ENCODE results near the gene AATK. TPM values are rescaled to one million over a fixed set of nuclear protein-coding genes. Genes with fewer than 3 reads are reported as not detected.

The AATK gene
- total and polyA plus RNA-seq, 11 donors: 1.3 to 12.0 (median 9.3) TPM

DNA sequence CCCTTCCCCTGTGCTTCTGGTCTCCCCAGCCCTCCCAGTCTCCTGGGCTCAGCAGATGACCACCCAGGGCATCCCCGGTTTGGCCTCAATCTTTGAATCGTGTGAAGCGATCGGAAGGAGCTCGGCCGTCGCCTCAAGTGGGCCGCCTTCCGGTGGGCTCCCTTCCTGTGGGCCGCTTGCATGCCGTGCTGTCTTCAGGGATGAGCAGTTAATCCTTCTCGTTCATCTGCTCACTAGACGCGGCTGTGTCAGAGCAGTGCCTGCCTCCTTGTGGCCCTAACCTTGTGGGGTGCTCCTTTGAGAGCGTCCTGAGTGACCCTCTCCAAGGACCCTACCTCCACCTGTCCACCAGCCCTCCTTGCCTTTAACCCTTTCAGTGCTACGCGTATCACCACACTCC is 90.7 kb downstream of the AATK start:
- no peaks in the 10 kb centered on the region for H3K27me3 ChIP-seq
- no peaks in the 10 kb centered on the region for H3K9me3 ChIP-seq
- intact Hi-C loops (cut with DNase I): no loop called here
- H3K27ac ChIP-seq: no peak overlapping the region
- TF ChIP-seq, protein P1, sequence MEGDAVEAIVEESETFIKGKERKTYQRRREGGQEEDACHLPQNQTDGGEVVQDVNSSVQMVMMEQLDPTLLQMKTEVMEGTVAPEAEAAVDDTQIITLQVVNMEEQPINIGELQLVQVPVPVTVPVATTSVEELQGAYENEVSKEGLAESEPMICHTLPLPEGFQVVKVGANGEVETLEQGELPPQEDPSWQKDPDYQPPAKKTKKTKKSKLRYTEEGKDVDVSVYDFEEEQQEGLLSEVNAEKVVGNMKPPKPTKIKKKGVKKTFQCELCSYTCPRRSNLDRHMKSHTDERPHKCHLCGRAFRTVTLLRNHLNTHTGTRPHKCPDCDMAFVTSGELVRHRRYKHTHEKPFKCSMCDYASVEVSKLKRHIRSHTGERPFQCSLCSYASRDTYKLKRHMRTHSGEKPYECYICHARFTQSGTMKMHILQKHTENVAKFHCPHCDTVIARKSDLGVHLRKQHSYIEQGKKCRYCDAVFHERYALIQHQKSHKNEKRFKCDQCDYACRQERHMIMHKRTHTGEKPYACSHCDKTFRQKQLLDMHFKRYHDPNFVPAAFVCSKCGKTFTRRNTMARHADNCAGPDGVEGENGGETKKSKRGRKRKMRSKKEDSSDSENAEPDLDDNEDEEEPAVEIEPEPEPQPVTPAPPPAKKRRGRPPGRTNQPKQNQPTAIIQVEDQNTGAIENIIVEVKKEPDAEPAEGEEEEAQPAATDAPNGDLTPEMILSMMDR (IDR thresholded peaks at IDR 0.05): no peak
- peaks cover 0 to 6% (median 0%) of the 10 kb centered on the region in 9 donors for H3K36me3 ChIP-seq
- 85 to 89% (median 86%) methylated on average over 17 of the region's 17 CpGs for WGBS, 4 donors
- H3K4me3 ChIP-seq: no peak overlapping the region
- H3K4me1 ChIP-seq: peaks cover 0 to 3% (median 0%) of the 10 kb centered on the region in 12 donors
- ATAC-seq: no peak
- DNase-seq: no peak

DNA sequence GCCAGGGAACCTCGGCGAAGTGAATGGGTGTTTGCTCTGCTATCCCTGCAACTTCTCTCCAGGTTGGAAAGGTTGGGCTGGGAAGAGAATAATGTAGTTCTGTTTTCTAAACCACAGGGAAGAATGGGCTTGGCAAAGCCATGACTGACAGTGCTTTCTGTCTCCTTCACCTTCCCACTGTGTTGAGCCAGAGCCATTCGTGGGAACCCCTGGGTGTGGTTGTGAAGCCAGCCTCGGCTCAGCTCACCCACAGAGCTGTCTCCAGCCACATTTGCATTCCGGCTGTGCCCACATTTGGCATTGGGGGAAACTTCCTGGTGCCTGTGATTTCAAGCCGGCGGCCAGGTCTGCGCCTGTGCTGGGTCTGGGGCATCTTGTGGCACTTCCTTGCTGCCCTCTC is 91.1 kb downstream of the AATK start:
- H3K4me3 ChIP-seq: no peak overlapping the region
- peaks cover 0 to 3% (median 0%) of the 10 kb centered on the region in 12 donors for H3K4me1 ChIP-seq
- no peaks in the 10 kb centered on the region for H3K9me3 ChIP-seq
- no peak for DNase-seq
- H3K27me3 ChIP-seq: no peaks in the 10 kb centered on the region
- H3K36me3 ChIP-seq: peaks cover 0 to 5% (median 0%) of the 10 kb centered on the region in 9 donors
- ATAC-seq: no peak
- TF ChIP-seq, protein P1 (IDR thresholded peaks at IDR 0.05): no peak
- TF ChIP-seq POLR2A (IDR thresholded peaks at IDR 0.05): no peak
- H3K27ac ChIP-seq: no peak overlapping the region
- 70 to 76% (median 74%) methylated on average over 8 of the region's 8 CpGs for WGBS, 4 donors
- intact Hi-C loops (cut with DNase I): no loop called here

DNA sequence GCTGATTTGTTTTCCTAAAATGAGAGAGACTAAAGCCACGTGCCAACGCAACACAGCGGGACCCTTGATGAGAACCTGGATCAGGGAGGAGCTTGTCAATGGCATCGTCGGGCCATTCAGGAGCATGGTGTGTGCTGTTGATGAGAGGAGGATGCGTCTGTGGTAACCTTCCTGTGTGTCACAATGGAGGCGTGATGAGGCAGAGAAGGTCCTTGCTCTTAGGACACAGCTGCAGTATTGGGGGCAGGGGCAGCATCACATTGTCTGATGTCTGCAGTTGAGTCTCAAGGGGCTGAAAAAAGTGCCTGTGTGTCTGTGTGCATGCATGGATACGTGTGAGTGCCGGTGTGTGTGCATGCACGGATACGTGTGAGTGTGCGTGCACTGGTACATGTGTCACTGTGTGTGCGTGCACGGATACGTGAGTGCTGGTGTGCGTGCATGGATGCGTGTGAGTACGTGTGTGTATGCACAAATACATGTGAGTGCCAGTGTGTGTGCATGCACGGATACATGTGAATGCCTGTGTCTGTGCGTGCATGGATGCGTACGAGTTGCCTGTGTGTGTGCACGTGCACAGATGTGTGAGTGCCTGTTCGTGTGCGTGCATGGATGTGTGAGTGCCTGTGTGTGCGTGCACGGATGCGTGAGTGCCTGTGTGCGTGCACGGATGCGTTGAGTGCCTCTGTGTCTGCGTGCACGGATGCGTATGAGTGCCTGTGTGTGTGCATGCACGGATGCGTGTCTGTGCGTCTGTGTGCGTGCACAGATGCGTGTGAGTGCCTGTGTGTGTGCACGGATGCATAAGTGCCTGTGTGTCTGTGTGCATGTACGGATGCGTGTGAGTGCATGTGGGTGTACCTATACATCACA is 91.8 kb downstream of the AATK start:
- intact Hi-C loops (cut with DNase I): no loop called here
- ATAC-seq: no peak
- Histone ChIP-seq H3K4me1 (peaks cover 0 to 3% (median 0%) of the 10 kb centered on the region in 12 donors), H3K4me3 (no peak overlapping the region), H3K27me3 (no peaks in the 10 kb centered on the region), H3K9me3 (no peaks in the 10 kb centered on the region), H3K36me3 (peaks cover 0 to 5% (median 0%) of the 10 kb centered on the region in 9 donors), H3K27ac (no peak overlapping the region)
- 92 to 93% (median 93%) methylated on average over 42 of the region's 42 CpGs for WGBS, 4 donors
- TF ChIP-seq, protein P1 (IDR thresholded peaks at IDR 0.05): no peak
- no peak for TF ChIP-seq POLR2A (IDR thresholded peaks at IDR 0.05)
- DNase-seq: no peak

DNA sequence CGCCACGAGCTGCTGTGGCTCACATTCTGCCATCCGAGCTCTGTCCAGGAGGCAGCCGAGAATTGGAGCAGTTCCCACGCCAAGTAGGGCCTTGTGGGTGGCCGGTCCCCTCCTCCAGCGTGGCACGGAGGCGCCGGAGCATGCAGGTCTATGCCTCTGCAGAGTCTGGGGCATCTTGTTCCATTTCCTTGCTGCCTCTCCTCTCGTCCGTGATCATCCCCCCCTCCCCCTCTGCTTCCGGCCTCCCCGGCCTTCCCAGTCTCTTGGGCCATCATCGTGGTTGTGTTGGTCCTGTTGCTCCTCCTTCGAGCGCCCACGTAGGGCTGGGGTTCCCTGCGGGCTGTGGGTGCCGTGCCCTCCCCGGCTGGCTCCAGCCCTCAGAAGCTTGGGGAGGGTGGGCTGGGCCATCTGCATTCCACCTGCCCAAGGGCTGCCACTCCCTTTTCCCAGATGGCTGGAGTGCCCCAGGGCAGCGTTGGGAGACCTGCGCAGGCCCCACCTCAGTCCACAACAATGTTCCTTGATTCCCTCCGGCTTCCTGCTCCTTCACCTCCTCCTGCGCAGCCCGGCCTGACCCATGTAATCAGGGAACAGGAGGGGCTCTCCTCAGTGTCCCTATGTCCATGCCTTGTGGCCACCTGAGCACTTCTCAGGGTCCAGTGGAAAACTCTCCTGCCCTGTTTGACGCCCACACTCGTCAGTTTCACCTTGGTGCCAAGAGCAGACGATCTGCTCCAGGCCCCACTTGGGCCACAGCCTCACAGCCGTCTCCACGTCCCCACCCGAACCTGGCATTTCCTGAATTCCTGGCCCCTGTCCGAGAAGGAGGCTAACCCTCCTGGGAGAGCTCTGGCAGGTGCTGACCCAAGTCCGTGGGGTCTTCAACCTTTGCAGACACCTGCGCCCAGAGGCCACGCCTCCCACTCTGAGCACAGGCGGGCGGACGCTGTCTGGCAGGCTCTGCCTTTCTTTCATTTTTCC is 94.0 kb downstream of the AATK start:
- Histone ChIP-seq H3K4me1 (peaks cover 0 to 3% (median 0%) of the 10 kb centered on the region in 12 donors), H3K36me3 (peaks cover 0 to 5% (median 0%) of the 10 kb centered on the region in 9 donors)
- WGBS, 4 donors: 76 to 85% (median 82%) methylated on average over 32 to 39 of the region's 39 CpGs

More for the DNA sequence above, 94.0 kb downstream of the AATK start:
- Histone ChIP-seq H3K27me3 (no peaks in the 10 kb centered on the region), H3K9me3 (no peaks in the 10 kb centered on the region), H3K27ac (no peak overlapping the region), H3K4me3 (no peak overlapping the region)
- DNase-seq (no peak), ATAC-seq (no peak)
- intact Hi-C loops (cut with DNase I): no loop called here
- TF ChIP-seq POLR2A (IDR thresholded peaks at IDR 0.05): no peak
- TF ChIP-seq, protein P1 (IDR thresholded peaks at IDR 0.05): no peak
